GM19455 (cell line): ENCODE results near the gene DCAF4.

Source experiments
- ATAC-seq: cut with Tn5 transposase; IDR thresholded peaks from one replicate; pipeline ENCODE4 v1.9.1; 2021; ENCODE audit not compliant: unreplicated experiment

Gene DCAF4

DNA sequence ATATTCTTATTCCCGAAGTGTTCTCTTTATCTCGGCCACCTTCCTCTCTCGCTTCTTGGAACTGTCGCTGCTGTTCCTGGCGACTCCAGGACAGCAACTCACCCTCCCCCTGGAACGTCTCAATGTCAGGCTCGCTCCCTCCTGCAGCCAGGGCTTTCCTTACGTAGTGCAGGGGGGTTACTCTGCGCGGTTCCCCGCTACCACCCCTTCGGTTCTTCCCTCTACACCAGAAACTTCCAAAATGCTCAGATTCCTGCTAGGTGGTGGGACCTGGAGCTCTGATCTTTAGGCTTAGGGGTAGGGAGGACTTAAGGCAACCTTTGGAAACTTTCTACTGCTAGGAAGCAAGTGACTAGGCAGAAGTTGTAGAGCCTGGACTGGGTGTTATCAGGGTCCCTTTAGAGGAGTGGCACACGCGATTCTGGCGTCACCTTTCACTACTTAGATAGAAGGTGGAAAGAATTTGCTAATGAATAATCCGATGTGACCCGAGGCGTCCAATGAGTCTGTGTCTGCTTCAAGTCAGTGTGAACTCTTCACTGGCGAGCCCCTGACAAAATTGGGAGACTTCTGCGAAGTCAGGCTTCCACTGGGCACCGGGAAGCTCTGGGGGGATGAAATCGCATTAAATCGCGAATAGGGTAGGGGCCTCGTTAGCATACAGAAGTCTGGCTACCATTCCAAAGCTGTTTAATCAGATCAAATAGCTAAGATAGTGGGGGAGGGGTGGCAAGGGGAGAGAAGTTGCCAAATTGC, 31.5 kb upstream of the DCAF4 start:
- no peak for ATAC-seq

DNA sequence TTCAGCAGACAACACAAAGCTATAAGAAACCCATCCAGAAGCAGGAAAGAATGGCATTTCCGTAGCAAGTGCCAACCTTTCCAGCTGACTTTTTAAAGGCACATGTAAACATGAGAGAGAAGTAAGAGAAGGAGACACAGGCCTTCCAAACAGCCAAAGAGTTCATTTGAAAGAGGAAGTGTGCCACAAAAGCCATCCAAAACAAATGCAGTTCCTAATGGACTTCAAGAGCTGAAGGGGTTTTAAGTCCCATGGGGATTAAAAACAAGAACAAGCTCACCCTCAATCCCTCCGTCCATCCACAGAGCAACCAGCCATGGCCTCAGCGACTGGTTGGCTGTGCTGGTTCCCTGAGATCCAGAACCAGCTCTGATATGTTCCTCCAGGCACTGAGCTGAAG, 27.8 kb upstream of the DCAF4 start:
- ATAC-seq = no peak

DNA sequence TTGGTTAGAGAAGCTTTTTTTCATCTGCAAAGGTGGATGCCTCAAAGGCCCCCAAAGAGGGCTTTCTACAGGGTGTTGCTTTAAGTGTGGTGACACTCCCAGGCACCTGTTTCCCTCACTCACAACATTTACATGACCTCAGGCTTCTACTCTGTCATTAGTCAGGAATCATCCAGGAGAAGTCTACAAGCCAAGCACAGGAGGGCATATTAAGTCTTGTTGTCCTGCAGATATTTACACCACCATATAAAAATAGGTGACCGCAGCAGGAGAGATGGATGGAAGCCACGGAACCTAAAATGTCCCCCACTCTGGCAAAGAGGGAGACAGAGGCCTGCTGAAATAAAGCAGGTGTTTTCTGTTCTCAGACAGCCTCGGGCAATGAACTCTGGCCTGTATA, 24.9 kb upstream of the DCAF4 start:
- no peak for ATAC-seq

DNA sequence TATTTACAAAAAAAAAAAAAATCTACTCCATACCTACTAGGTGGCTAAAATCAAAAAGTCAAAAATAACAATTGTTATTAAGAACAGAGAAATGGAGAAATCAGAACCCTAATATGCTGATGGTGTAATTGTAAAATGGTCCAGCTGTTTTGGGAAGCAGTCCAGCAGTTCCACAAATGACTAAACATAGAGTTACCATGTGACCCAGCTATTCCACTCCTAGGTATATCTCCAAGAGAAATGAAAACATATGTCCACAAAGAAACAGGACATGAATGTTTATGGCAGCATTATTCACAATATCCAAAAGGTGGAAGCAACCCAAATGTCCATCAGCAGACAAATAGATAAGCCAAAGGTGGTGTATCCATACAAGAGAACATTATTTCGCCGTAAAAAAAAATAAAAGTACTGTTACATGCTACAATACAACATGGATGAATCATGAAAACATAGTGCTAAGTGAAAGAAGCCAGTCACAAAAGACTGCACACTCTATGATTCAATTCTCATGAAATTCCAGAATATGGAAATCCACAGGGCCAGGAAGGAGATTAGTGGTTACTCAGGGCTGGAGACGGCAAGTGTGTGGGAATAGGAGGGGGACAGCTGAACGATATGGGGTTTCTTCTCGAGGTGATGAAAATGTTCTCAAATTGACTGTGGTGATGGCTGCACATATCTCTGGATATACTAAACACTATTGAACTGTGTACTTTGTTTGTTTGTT, 23.3 kb upstream of the DCAF4 start:
- ATAC-seq = no peak

DNA sequence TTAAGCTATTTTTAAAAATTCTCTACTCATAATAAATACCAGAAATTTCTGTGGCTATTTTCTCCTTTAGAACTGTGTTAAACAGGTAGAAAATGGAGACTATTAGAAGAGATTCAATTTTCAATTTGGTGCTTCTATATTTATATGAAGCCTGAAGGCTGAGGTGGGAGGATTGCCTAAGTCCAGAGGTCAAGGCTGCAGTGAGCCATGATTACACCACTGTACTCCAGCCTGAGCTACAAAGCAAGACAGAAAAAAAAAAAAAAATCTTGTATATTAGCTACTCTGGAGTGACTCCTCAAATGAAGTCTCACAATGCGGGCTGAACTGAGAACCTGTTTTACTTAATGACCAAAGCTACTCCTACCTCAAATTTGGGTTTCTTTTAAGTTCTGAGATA, 22.5 kb upstream of the DCAF4 start:
- ATAC-seq = no peak

DNA sequence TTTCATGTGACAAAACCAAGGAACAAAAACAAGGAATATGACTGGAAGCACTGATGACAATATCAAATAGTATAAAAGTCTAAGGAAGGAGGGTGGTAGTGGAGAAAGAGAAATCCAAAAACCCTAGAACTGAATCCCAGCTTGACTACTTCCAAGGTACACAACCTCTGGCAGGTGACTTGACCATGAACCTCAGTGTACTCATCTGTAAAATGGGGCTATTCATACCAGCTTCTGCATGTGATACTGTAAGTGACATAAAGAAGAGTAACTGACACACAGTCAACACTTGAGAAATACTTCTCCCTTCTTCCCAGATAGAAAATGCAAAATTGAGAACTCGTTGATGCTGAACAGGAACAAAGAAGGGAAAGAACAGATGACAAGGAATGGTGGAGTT, 22.0 kb upstream of the DCAF4 start:
- no peak for ATAC-seq

DNA sequence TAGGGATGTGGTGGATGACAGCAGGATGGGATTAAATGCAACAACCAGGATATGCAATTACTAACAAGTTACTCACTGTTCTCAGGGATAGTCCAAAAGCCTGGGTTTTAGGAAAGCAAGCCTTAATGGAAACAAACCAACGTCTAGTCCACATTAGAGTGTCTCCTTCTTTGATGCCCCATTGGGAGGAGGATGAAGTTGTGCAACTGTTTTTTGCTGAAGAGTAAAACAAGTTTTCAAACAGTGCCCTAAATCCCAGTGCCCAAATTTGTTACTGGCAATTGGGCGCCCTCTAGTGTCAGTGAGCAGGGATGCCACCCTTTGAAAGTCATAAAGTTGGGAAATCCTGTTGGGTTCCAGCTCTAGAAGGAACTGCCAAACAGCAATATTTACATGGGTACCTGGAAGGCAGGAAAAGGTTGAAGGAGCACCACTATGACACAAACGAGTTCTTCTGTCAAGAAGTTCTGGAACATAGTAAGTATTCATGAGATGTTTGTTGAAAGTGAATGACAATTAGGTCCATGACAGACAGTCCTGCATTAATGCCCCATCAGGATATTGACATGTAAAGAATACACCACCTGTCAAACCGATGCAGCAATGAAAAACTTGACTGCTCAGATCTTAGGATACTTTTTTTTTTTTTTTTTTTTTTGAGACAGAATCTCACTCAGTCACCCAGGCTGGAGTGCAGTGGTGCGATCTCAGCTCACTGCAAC, 21.3 kb upstream of the DCAF4 start:
- no peak for ATAC-seq

DNA sequence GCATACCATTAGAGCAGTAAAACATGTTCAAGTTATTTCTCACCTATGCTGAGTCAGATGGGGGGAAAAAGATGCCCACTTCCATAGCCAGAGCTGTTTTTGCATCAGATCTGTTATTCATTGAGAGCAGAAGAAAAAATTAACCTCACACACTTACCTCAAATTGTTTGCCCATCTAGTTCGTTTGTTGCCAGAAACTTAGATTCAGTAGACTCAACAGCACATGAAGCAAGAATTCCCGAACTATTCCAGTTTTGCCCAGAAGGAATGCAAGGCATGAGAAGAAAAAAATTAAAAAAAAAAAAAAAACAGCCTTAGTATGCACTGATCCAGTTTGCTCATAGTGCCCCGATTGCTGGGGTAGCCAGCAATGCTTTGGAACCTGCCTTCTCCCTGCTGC, 19.9 kb upstream of the DCAF4 start:
- ATAC-seq = no peak

DNA sequence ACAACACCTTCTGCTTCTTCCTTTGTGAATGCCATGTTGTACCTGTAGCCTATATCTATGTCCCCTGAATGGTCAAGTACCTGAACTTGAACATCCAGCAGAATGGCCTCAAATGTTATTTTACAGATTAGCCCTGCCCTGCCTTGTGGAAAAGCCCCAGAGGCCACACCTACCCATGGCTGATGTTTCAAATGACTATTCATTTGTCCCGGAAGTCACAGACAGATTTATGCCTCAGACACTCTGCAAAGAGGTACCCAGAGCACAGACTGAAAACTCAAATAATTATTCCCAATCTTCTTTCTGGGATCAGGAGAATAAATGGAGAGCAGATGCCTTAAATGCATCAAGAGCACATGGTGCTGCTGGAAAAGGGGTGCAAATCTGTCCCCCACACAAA, 19.4 kb upstream of the DCAF4 start:
- ATAC-seq = no peak

DNA sequence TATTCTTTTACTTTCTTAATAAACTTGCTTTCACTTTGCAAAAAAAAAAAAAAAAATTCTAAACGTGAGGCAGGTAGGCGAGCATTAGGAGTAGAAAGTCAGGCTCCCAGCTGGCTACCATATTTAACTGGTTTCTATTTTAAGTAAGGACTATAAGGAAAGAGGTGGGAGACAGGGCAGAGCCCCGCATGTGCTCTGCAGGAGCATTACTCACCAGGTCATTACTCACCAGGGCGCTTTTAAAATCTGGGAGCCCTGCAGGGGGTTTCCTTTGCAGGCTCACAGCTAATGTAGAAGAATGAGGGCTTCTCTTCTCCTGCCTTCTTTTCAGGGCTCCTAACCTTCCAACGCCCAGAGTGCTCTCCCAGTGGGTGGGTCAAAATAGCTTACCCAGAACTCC, 18.4 kb upstream of the DCAF4 start:
- ATAC-seq = no peak

DNA sequence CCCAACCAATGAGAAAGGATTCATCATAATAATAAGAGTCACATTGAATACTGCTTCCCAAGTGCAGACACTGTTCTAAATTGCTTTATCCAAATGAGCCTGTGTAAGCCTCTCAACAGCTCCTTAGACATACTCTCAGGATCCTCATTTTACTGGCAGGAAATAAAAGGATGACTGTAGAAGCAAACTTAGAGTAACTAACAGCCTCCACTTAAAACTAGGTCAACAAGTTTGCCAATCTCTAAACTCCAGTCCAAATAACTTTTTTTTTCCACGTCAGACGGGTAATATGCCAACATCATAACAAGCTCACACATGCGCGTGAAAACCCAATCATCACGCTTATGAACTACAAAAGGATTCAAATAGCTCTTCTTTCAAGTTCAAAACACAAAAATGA, 17.1 kb upstream of the DCAF4 start:
- ATAC-seq = no peak

DNA sequence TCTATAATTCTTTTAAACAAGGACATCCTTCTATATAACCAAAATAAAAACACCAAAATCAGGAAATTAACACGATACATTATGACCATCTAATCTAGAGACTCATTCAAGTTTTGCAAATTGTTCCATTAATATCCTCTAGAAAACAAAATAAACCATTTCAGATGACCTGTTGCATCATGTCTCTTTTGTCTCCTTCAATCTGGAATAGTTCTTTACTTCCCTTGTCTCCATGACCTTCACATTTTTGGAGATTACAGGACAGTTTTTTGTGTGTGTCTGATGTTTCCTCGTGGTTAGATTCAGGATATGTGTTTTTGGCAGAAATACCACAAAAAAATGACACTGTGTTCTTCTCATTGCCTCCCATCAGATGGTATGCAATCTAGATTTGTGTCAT, 12.5 kb upstream of the DCAF4 start:
- no peak for ATAC-seq

DNA sequence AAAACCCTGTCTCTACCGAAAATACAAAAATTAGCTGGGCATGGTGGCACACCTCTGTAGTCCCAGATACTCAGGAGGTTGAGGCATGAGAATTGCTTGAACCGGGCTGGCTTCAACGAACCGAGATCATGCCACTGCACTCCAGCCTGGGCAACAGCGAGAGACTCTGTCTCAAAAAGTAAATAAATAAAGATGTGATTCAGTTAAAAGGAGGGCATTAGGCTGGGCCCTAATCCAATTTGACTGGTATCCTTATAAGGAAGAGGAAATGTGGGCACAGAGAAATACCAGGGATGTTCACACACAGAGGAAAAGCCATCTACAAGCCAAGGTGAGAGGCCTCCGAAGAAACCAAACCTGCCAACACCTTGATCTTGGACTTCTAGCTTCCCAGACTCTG, 10.1 kb upstream of the DCAF4 start:
- ATAC-seq = no peak

DNA sequence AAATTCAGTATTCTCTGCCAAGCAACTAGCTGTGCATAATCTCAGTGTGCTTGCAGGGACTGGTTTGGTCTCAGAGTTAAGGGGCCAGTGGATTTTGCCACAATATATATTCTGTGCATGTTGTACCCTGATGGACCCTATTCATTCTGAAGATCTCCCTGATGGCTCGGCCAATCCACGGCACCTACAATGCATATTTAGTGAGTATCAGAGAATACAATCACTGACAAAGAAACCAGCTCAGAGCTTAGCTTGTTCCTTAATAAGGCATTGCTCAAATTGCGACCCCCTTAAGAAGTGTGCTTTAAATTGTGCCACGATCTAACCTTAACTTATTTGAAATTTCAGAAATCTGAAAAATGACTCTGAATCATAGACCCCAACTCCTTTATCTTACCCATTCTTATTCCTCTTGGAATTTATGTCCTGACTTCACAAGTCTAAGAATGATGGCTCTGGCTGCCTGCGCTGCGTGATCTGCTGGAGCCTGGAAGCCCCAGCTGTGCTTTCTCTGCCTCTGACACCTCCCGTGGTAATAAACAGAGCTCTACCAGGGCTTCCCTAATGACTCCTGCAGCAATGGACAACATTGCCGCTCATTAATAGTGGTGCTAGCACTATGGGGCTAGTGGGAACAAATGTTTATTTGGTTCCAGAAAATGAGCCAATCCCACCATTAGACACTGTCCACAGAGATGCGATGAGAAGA, 9.0 kb upstream of the DCAF4 start:
- ATAC-seq = no peak

DNA sequence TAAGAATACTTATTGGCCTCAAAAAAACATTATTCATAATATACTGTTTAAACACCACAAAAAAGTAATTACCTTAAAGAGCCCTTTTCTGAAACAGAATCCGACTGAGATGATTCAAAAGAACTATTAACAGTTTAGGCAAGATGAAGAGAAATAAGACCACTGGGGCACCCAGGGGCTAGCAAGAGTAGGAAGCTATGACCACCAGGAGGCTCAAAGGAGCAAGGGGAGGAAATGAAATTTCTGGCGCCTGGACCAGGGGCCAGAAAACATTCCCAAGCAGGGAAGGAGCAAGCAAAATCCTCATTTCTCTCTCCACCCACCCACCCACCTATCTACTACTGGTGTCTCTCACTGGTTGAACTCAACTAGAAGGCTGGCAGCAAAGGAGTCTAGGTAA, 6.3 kb upstream of the DCAF4 start:
- ATAC-seq = no peak

DNA sequence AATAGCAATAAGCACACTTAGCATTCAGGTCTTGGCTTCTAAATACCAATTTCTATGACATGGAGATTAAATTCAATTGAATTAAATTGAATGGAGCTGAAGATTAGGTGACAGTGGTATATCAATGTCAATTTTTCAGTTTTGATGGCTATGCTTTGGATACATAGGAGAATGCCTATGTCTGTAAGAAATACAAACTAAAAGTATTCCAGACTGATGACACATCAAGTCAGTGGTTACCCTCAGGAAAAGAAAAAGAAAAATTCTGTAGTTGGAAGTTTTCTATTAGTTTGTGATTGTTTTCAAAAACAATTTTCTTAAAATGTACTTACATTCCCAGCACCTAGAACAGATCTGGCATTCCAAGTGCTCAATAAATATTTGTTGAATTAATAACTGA, 4.9 kb upstream of the DCAF4 start:
- no peak for ATAC-seq

DNA sequence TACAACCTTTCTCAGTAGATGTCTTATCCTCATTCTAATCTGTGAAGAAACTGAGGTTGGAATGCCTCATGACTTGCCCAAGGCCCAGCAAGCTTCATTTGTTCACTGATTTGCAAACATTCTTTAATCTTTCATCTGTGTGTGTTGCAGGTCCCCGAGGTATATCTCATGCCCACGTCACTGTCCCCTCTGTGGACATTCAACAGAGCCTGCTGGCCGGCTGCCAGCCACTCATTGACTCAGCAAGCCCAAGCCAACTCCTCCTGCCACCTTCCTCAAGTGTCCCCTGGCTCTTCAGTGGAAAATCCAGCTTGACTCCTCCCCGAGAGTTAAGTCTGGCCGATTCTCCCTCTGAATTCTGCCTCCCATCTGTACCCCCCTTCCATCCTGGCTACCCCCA, 1.9 kb upstream of the DCAF4 start:
- ATAC-seq = no peak

DNA sequence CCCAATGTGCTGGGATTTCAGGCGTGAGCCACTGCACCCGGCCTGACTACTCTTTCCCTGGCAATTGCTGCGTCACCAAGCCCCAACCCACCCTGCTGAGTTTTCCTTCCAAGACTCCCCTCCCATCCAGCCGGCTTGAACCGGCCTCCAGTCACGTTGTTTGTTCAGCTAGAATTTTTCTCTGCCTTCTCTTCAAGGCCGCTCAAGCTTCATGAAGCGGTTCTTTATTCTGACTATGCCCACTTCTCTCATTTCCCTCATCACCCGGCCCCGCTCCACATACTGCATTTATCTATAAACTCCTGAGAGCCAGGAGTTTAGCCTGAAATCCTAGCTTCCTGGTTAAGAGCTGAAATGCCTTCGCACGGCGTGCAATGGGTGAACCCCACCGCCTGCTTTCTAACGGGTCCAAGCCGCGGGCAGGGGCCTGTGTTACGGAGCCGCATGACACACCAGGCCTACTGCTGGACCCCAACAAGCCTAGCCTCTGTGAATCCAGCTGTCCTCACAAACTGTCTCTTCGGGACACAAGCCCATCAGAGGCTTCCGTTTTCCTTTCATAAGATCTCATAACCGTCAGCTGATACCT, 999 bp upstream of the DCAF4 start:
- ATAC-seq = no peak

DNA sequence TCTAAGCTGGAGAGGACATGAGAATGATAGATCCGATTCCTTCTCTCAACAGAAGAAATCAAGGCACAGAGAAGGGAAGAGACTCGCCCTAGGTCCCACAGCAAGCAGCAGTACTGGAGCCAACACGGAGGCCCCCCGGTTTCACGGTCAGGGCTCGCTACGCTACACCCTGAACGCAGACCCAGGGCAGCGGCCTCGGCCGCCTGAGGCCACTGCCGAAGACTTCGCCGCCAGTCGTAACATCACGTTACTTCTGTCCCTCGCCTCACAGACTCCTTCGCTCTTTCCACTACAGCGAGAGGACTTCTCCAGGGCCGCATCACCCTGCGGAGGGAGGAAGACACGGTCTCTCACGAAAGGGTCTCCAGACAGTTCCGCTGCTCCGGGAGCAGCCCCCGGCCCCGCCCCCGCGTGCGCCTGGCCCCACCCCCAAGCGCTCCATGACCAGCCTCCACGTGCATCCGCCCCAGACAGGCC, 411 bp upstream of the DCAF4 start:
- ATAC-seq = peak; percentile 11

DNA sequence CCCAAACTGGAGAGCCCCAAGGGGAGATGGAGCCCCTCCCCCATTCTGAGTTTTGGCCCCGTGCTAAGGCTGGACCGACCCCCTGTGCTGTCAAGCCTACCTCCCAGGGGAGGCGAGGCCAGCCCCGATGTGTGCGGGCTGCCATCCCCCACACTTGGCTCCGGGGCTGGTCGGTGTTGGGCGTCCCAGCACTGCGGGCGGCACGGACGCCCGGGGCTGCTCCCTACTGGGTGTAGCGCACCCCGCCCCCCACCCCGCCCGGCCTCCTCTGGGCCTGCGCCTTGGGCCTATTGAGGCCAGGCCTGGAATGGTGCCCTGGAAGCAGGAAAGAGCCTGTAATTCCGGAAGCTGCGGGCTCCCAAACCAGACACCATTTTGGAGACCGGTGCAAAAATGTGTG, 2.6 kb downstream of the DCAF4 start:
- no peak for ATAC-seq
